HG03159 (cell line): ENCODE results near the gene ME3.

Experiments used
- ATAC-seq: cut with Tn5 transposase; IDR thresholded peaks from one replicate; pipeline ENCODE4 v1.9.1; 2021; ENCODE audit warnings: mild to moderate bottlenecking, moderate library complexity; ENCODE audit not compliant: unreplicated experiment

ME3 gene

GRCh38 chr11:86693518-86693917 is 21.1 kb upstream of the ME3 start:
- ATAC-seq, result no peak

GRCh38 chr11:86692746-86693145 is 20.3 kb upstream of the ME3 start:
- no peak for ATAC-seq

- no peak for ATAC-seq
Measured at GRCh38 chr11:86692317-86692716, 19.9 kb upstream of the ME3 start.

- peak; percentile 84 for ATAC-seq
Measured at GRCh38 chr11:86688398-86689179, 16.2 kb upstream of the ME3 start.

GRCh38 chr11:86687185-86687778 is 14.9 kb upstream of the ME3 start:
- no peak for ATAC-seq

- no peak for ATAC-seq
Measured at GRCh38 chr11:86686531-86686930, 14.1 kb upstream of the ME3 start.

- ATAC-seq, result no peak
Measured at GRCh38 chr11:86681483-86681756, 9.0 kb upstream of the ME3 start.

- no peak for ATAC-seq
Measured at GRCh38 chr11:86680716-86681482, 8.5 kb upstream of the ME3 start.

GRCh38 chr11:86678823-86679222 is 6.4 kb upstream of the ME3 start:
- no peak for ATAC-seq

- no peak for ATAC-seq
Measured at GRCh38 chr11:86678296-86678695, 5.9 kb upstream of the ME3 start.

GRCh38 chr11:86676533-86677154 is 4.2 kb upstream of the ME3 start:
- no peak for ATAC-seq

GRCh38 chr11:86676010-86676409 is 3.6 kb upstream of the ME3 start:
- ATAC-seq, result no peak

GRCh38 chr11:86675017-86675416 is 2.6 kb upstream of the ME3 start:
- ATAC-seq, result no peak

- no peak for ATAC-seq
Measured at GRCh38 chr11:86673872-86674750, 1.7 kb upstream of the ME3 start.

GRCh38 chr11:86673055-86673843 is 833 bp upstream of the ME3 start:
- ATAC-seq, result no peak

GRCh38 chr11:86671531-86672006 is 847 bp downstream of the ME3 start:
- no peak for ATAC-seq

GRCh38 chr11:86670911-86671310 is 1.5 kb downstream of the ME3 start:
- no peak for ATAC-seq

GRCh38 chr11:86670181-86670580 is 2.2 kb downstream of the ME3 start:
- ATAC-seq, result no peak

GRCh38 chr11:86669424-86669823 is 3.0 kb downstream of the ME3 start:
- ATAC-seq, result no peak

GRCh38 chr11:86668929-86669328 is 3.5 kb downstream of the ME3 start:
- no peak for ATAC-seq
